Ovary (tissue), 3 donors: ENCODE data around the gene FBXL17.

Experiments used
- CTCF ChIP-seq, 3 donors: fragments of 450-650 bp in 2 of 3; fragments of 200-600 bp in 1 of 3; IDR thresholded peaks; one replicate each; pipeline versions ENCODE4 v1.5.1 to v1.8.0; 2016 to 2022; ENCODE audit warnings: antibody characterized with exemption in 3 of 3, mild to moderate bottlenecking in 1 of 3
- EP300 ChIP-seq: sonication (generic); formaldehyde crosslinking; IDR thresholded peaks from one replicate; pipeline ENCODE4 v1.6.1; 2017; ENCODE audit warnings: antibody characterized with exemption
- POLR2A ChIP-seq: fragments of 450-650 bp; IDR thresholded peaks from one replicate; pipeline ENCODE4 v1.6.1; 2017; ENCODE audit warnings: antibody characterized with exemption, mild to moderate bottlenecking, moderate library complexity
- donor health status: DM: no; HTN: no; CAD: no.

GRCh38 chr5:107958432-107958831, 423.5 kb downstream of the FBXL17 start:
- TF ChIP-seq CTCF (IDR thresholded peaks at IDR 0.05) (no peak), EP300 (no peak), POLR2A (no peak)
